Activated CD4-positive, CD25-positive, alpha-beta regulatory T cell treated with anti-CD3 and anti-CD28 coated beads, Interleukin-2, amount 50 U/mL, for 16 hours (primary cell): ENCODE results near the gene BNIP3.
"Not testable (repeated sequence)": the region's sequence is repeated elsewhere in the genome, so short reads cannot be mapped to it uniquely, and the experiment has no call there.

ENCODE experiments used
- DNase-seq: peaks from one replicate; pipeline ENCODE4 v3.0.0-alpha.2; 2020; ENCODE audit warnings: low read depth, low spot score

The BNIP3 gene

GRCh38 chr10:131930586-131931330 is 51.0 kb downstream of the BNIP3 start:
- DNase-seq, result no peak

GRCh38 chr10:131930150-131930549 is 51.6 kb downstream of the BNIP3 start:
- DNase-seq, result no peak

GRCh38 chr10:131929122-131929845 is 52.4 kb downstream of the BNIP3 start:
- no peak for DNase-seq

- DNase-seq, result no peak
Observed at GRCh38 chr10:131928248-131929095, 53.3 kb downstream of the BNIP3 start.

- no peak for DNase-seq
Observed at GRCh38 chr10:131926743-131927595, 54.8 kb downstream of the BNIP3 start.

GRCh38 chr10:131926253-131926652 is 55.5 kb downstream of the BNIP3 start:
- no peak for DNase-seq

- DNase-seq, result no peak
Observed at GRCh38 chr10:131925716-131926115, 56.0 kb downstream of the BNIP3 start.

- no peak for DNase-seq
Observed at GRCh38 chr10:131925011-131925649, 56.6 kb downstream of the BNIP3 start.

GRCh38 chr10:131923038-131923756 is 58.5 kb downstream of the BNIP3 start:
- no peak for DNase-seq

- DNase-seq, result no peak
Observed at GRCh38 chr10:131921184-131921583, 60.5 kb downstream of the BNIP3 start.

GRCh38 chr10:131920693-131921092 is 61.0 kb downstream of the BNIP3 start:
- no peak for DNase-seq

GRCh38 chr10:131920151-131920550 is 61.6 kb downstream of the BNIP3 start:
- no peak for DNase-seq

- not testable (repeated sequence) for DNase-seq
Observed at GRCh38 chr10:131919461-131919860, 62.3 kb downstream of the BNIP3 start.
